B cell (primary cell): ENCODE data around the gene OGDHL.

Source experiments
- EZH2 ChIP-seq: IDR thresholded peaks from 2 replicates; pipeline ENCODE4 v1.6.1; 2012; ENCODE audit warnings: borderline replicate concordance, low read depth, mild to moderate bottlenecking, moderate library complexity, low read length; ENCODE audit not compliant: insufficient read depth, poor library complexity, severe bottlenecking
- TF ChIP-seq, protein P1 (sequence below): fragments of 200-600 bp; IDR thresholded peaks from one replicate; pipeline ENCODE4 v1.8.0; 2022; ENCODE audit warnings: antibody characterized with exemption, mild to moderate bottlenecking

DNA sequence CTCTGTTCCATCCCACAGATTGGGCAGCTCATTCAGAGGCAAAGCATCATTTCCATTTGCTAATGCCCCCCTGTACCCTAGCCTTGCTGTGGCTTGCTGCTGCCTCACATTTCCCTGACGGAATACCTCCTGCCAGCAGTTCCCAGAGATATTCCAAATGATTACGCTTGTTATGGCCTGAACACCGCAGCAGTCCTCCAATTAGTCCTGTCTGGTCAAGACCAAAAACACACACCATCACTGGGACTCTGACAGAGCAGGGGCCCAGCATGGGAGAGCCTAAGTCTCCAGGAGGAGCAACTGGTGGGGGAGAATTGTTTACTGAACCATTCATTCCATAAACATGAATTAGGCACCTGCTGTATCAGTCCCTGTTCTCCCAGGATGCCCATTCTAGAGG is 6.1 kb downstream of the OGDHL start:
- TF ChIP-seq, protein P1, sequence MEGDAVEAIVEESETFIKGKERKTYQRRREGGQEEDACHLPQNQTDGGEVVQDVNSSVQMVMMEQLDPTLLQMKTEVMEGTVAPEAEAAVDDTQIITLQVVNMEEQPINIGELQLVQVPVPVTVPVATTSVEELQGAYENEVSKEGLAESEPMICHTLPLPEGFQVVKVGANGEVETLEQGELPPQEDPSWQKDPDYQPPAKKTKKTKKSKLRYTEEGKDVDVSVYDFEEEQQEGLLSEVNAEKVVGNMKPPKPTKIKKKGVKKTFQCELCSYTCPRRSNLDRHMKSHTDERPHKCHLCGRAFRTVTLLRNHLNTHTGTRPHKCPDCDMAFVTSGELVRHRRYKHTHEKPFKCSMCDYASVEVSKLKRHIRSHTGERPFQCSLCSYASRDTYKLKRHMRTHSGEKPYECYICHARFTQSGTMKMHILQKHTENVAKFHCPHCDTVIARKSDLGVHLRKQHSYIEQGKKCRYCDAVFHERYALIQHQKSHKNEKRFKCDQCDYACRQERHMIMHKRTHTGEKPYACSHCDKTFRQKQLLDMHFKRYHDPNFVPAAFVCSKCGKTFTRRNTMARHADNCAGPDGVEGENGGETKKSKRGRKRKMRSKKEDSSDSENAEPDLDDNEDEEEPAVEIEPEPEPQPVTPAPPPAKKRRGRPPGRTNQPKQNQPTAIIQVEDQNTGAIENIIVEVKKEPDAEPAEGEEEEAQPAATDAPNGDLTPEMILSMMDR, result no peak
- TF ChIP-seq EZH2, result no peak
